H9 (cell line): ENCODE measurements around the gene CHPF. TPM values are rescaled to one million over a fixed set of nuclear protein-coding genes. Genes with fewer than 3 reads are reported as not detected.
A peak's percentile ranks its signal among the peaks of the same experiment; 100 is the strongest.

Source experiments
- DNase-seq: peaks from one replicate; pipeline ENCODE4 v3.0.0-alpha.2; 2017
- H2AFZ ChIP-seq: one replicate; pipeline ENCODE4 v1.6.1; 2013; ENCODE audit warnings: mild to moderate bottlenecking, low read length, control low read depth, moderate library complexity
- H2AK5ac ChIP-seq: 2 replicates; pipeline ENCODE4 v1.6.1; 2013; ENCODE audit warnings: low read length, control low read depth, mixed read lengths; ENCODE audit not compliant: insufficient read length
- H2BK120ac ChIP-seq: one replicate; pipeline ENCODE4 v1.6.1; 2013; ENCODE audit warnings: low read depth, mild to moderate bottlenecking, low read length, control low read depth, inconsistent platforms; ENCODE audit not compliant: poor library complexity, severe bottlenecking
- H2BK12ac ChIP-seq: 2 replicates; pipeline ENCODE4 v1.6.1; 2013; ENCODE audit warnings: low read length, control low read depth, mixed read lengths, low read depth; ENCODE audit not compliant: insufficient read length
- H2BK15ac ChIP-seq: 2 replicates; pipeline ENCODE4 v1.6.1; 2013; ENCODE audit warnings: low read depth, low read length, control low read depth
- H2BK20ac ChIP-seq: one replicate; pipeline ENCODE4 v1.6.1; 2013; ENCODE audit warnings: low read depth, mild to moderate bottlenecking, low read length, control low read depth, inconsistent platforms; ENCODE audit not compliant: poor library complexity, severe bottlenecking
- H2BK5ac ChIP-seq: 2 replicates; pipeline ENCODE4 v1.6.1; 2013; ENCODE audit warnings: low read length, control low read depth, mixed read lengths; ENCODE audit not compliant: insufficient read length
- H3K14ac ChIP-seq: 2 replicates; pipeline ENCODE4 v1.6.1; 2013; ENCODE audit warnings: low read length, control low read depth; ENCODE audit not compliant: insufficient read depth
- H3K18ac ChIP-seq: 2 replicates; pipeline ENCODE4 v1.6.1; 2013; ENCODE audit warnings: low read depth, mild to moderate bottlenecking, mixed read lengths, low read length, control low read depth; ENCODE audit not compliant: insufficient read length
- H3K23ac ChIP-seq: 2 replicates; pipeline ENCODE4 v1.6.1; 2013; ENCODE audit warnings: low read length, control low read depth, mixed read lengths, low read depth; ENCODE audit not compliant: insufficient read length
- H3K23me2 ChIP-seq: 2 replicates; pipeline ENCODE4 v1.6.1; 2013; ENCODE audit warnings: low read depth, mild to moderate bottlenecking, mixed read lengths, low read length, control low read depth; ENCODE audit not compliant: insufficient read length, poor library complexity, severe bottlenecking
- H3K27ac ChIP-seq: 2 replicates; pipeline ENCODE4 v1.5.1; 2013; ENCODE audit warnings: low read length, control low read depth, mixed read lengths, low read depth; ENCODE audit not compliant: insufficient read length
- H3K27me3 ChIP-seq: 2 replicates; pipeline ENCODE4 v1.6.1; 2013; ENCODE audit warnings: low read length, control low read depth, inconsistent platforms; ENCODE audit not compliant: insufficient read depth
- H3K4ac ChIP-seq: 2 replicates; pipeline ENCODE4 v1.6.1; 2013; ENCODE audit warnings: low read depth, mild to moderate bottlenecking, control low read depth, inconsistent platforms, low read length, moderate library complexity
- H3K4me1 ChIP-seq: 2 replicates; pipeline ENCODE4 v1.6.1; 2013; ENCODE audit warnings: low read length, control low read depth, inconsistent platforms; ENCODE audit not compliant: insufficient read depth
- H3K4me2 ChIP-seq: 2 replicates; pipeline ENCODE4 v1.6.1; 2013; ENCODE audit warnings: low read length, control low read depth, mixed read lengths; ENCODE audit not compliant: insufficient read length, insufficient read depth
- H3K56ac ChIP-seq: 2 replicates; pipeline ENCODE4 v1.6.1; 2013; ENCODE audit warnings: low read depth, mild to moderate bottlenecking, mixed read lengths, low read length, control low read depth; ENCODE audit not compliant: insufficient read length
- H3K79me1 ChIP-seq: 2 replicates; pipeline ENCODE4 v1.6.1; 2013; ENCODE audit warnings: low read depth, mild to moderate bottlenecking, moderate library complexity, low read length, control low read depth, inconsistent platforms; ENCODE audit not compliant: insufficient read depth, poor library complexity, severe bottlenecking
- H3K79me2 ChIP-seq: 2 replicates; pipeline ENCODE4 v1.6.1; 2013; ENCODE audit warnings: low read length, control low read depth, inconsistent platforms; ENCODE audit not compliant: insufficient read depth
- H3K9ac ChIP-seq: 2 replicates; pipeline ENCODE4 v1.6.1; 2013; ENCODE audit warnings: low read length, control low read depth, mixed read lengths; ENCODE audit not compliant: insufficient read length; ENCODE audit errors: extremely low read depth
- H3K9me3 ChIP-seq: one replicate; pipeline ENCODE4 v1.6.1; 2013; ENCODE audit warnings: low read depth, low read length, inconsistent platforms; ENCODE audit not compliant: control insufficient read depth
- H3T11ph ChIP-seq: one replicate; pipeline ENCODE4 v1.6.1; 2013; ENCODE audit warnings: mild to moderate bottlenecking, low read length, control low read depth, inconsistent platforms
- H4K20me1 ChIP-seq: one replicate; pipeline ENCODE4 v1.6.1; 2013; ENCODE audit not compliant: control insufficient read depth, insufficient read length, insufficient read depth
- H4K5ac ChIP-seq: 2 replicates; pipeline ENCODE4 v1.6.1; 2013; ENCODE audit warnings: low read depth, mild to moderate bottlenecking, mixed read lengths, low read length, control low read depth; ENCODE audit not compliant: insufficient read length
- H4K8ac ChIP-seq: replicated peaks from 2 replicates; pipeline ENCODE4 v1.6.1; 2013; ENCODE audit warnings: low read length, control low read depth, mixed read lengths, low read depth; ENCODE audit not compliant: insufficient read length
- H4K91ac ChIP-seq: 2 replicates; pipeline ENCODE4 v1.6.1; 2013; ENCODE audit warnings: low read depth, mild to moderate bottlenecking, moderate library complexity, mixed read lengths, low read length, control low read depth; ENCODE audit not compliant: insufficient read length
- H3K27ac Mint-ChIP-seq, 3 experiments: 2 replicates in 2 of 3; 3 replicates in 1 of 3; pipeline ENCODE4 v1.8.0; 2020 to 2021; ENCODE audit warnings: mixed read lengths in 3 of 3, mild to moderate bottlenecking in 1 of 3, moderate library complexity in 1 of 3
- H3K27me3 Mint-ChIP-seq: 2 replicates; pipeline ENCODE4 v1.8.0; 2021; ENCODE audit warnings: low read depth, mild to moderate bottlenecking, moderate library complexity, mixed read lengths
- H3K36me3 Mint-ChIP-seq, 3 experiments: 2 replicates in 2 of 3; 3 replicates in 1 of 3; pipeline ENCODE4 v1.8.0; 2020 to 2021; ENCODE audit warnings: low read depth in 3 of 3, mixed read lengths in 3 of 3; ENCODE audit not compliant: insufficient read depth in 1 of 3
- H3K4me1 Mint-ChIP-seq, 2 experiments: 2 replicates each; pipeline ENCODE4 v1.8.0; 2020; ENCODE audit warnings: mixed read lengths in 2 of 2
- H3K4me3 Mint-ChIP-seq, 2 experiments: 2 replicates in 1 of 2; 3 replicates in 1 of 2; pipeline ENCODE4 v1.8.0; 2020 to 2021; ENCODE audit warnings: mild to moderate bottlenecking in 2 of 2, mixed read lengths in 2 of 2, moderate library complexity in 1 of 2
- H3K9me3 Mint-ChIP-seq, 2 experiments: 2 replicates in 1 of 2; 3 replicates in 1 of 2; pipeline ENCODE4 v1.8.0; 2020; ENCODE audit warnings: mild to moderate bottlenecking in 2 of 2, mixed read lengths in 2 of 2, moderate library complexity in 1 of 2
- WGBS: extraction: QIAGEN DNeasy Blood & Tissue Kit; methylation state at CpG from one replicate; pipeline ENCODE4 v1.1.7; 2013; ENCODE audit warnings: missing lambda C conversion rate, low lambda C conversion rate, mixed read lengths; ENCODE audit not compliant: insufficient read length; ENCODE audit errors: extremely low coverage; 5-methylcytosine and 5-hydroxymethylcytosine counted together
- total RNA-seq: library from RNA; stranded (reverse); gene quantifications from 2 replicates; pipeline ENCODE4 v1.2.1, GENCODE V29; 2021
- TF ChIP-seq, protein P1 (sequence below): fragments of 200-600 bp; sonication (generic); conservative IDR thresholded peaks from 3 replicates; pipeline ENCODE4 v1.8.0; 2021; ENCODE audit warnings: antibody characterized with exemption, mild to moderate bottlenecking

The CHPF gene
- total RNA-seq, 1 experiment from 2014 or later = 46.5 TPM

DNA sequence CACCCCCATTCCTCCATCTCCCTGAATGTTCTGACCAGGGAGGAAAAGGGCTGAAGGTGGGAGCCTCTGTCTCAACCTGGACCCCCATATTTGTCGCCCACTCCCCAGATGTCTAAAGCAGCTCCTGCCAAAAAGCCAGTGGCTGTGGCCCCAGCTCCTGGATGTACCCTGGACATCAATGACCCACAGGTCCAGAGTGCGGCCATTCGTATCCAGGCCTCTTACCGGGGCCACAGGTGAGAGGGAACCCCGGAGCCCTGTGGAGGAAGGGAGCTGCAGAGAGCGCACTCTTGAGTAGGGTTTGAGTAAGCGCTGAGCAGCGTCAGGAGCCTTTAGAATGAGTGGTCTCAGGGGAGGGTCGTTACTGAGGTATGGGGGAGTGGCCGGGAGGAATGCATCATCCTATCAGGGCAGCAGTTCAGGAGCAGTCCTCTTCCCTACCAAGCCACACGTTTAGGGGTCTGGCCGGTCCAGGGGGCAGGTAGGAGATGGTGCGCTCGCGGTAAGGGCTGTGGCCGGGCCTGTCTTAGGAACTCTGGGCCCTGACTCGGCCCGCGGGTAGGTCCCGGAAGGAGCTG is 47.3 kb downstream of the CHPF start:
- no peak for DNase-seq
- Histone ChIP-seq H2BK15ac (no peak overlapping the region), H4K20me1 (peaks cover 5% of the 10 kb centered on the region), H3K79me1 (no peaks in the 10 kb centered on the region), H3K9me3 (no peaks in the 10 kb centered on the region), H4K5ac (no peak overlapping the region), H2AFZ (no peak overlapping the region), H3K4me2 (peak overlapping the region; percentile 77), H3K4me1 (peaks cover 12% of the 10 kb centered on the region; the same call in 1 of the 2 replicates), H3K18ac (no peak overlapping the region), H2BK20ac (no peak overlapping the region), H2BK5ac (no peak overlapping the region), H3K79me2 (no peaks in the 10 kb centered on the region), H3K27me3 (peaks cover 15% of the 10 kb centered on the region; the same call in 1 of the 2 replicates), H4K91ac (no peak overlapping the region), H2BK120ac (no peak overlapping the region), H4K8ac (no peak overlapping the region), H3K23ac (no peak overlapping the region), H3T11ph (no peak overlapping the region), H2AK5ac (no peak overlapping the region), H3K23me2 (peaks cover 24% of the 10 kb centered on the region), H3K9ac (no peak overlapping the region), H3K14ac (no peak overlapping the region), H3K4ac (no peak overlapping the region), H3K27ac (no peak overlapping the region), H2BK12ac (no peak overlapping the region), H3K56ac (no peak overlapping the region)
- peak overlapping the region in 1 of 3 experiments; percentile 74; a peak in 1 of 7 replicates for H3K27ac Mint-ChIP-seq
- no peaks in the 10 kb centered on the region; a peak in 1 of 5 replicates for H3K9me3 Mint-ChIP-seq
- H3K4me1 Mint-ChIP-seq = peaks cover 32 to 50% of the 10 kb centered on the region in 2 experiments
- H3K27me3 Mint-ChIP-seq = peaks cover 59% of the 10 kb centered on the region
- peak overlapping the region; percentile 32 to 96; a peak in 4 of 5 replicates for H3K4me3 Mint-ChIP-seq
- no peaks in the 10 kb centered on the region; a peak in 1 of 7 replicates for H3K36me3 Mint-ChIP-seq
- WGBS = no CpG with 5 or more reads among the region's 20 CpGs
- TF ChIP-seq, protein P1, sequence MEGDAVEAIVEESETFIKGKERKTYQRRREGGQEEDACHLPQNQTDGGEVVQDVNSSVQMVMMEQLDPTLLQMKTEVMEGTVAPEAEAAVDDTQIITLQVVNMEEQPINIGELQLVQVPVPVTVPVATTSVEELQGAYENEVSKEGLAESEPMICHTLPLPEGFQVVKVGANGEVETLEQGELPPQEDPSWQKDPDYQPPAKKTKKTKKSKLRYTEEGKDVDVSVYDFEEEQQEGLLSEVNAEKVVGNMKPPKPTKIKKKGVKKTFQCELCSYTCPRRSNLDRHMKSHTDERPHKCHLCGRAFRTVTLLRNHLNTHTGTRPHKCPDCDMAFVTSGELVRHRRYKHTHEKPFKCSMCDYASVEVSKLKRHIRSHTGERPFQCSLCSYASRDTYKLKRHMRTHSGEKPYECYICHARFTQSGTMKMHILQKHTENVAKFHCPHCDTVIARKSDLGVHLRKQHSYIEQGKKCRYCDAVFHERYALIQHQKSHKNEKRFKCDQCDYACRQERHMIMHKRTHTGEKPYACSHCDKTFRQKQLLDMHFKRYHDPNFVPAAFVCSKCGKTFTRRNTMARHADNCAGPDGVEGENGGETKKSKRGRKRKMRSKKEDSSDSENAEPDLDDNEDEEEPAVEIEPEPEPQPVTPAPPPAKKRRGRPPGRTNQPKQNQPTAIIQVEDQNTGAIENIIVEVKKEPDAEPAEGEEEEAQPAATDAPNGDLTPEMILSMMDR = no peak
